Right atrium auricular region (tissue), 2 donors: ENCODE data around the gene SLIT1. TPM values are rescaled to one million over a fixed set of nuclear protein-coding genes. Genes with fewer than 3 reads are reported as not detected.

Experiments used
- DNase-seq: peaks from one replicate; pipeline ENCODE4 v3.0.0-alpha.2; 2019; ENCODE audit warnings: low spot score
- H3K27ac ChIP-seq, 2 donors: fragments of 200-600 bp; sonication (generic); 1 replicate in 1 of 2; 2 replicates in 1 of 2; pipeline ENCODE4 v1.5.1; 2016 to 2019
- H3K27me3 ChIP-seq, 2 donors: fragments of 200-600 bp; sonication (generic); one replicate each; pipeline versions ENCODE4 v1.5.1 to v1.6.0; 2017 to 2019
- H3K36me3 ChIP-seq: fragments of 200-600 bp; sonication (generic); one replicate; pipeline ENCODE4 v1.5.1; 2016
- H3K4me1 ChIP-seq, 2 donors: fragments of 200-600 bp; sonication (generic); one replicate each; pipeline versions ENCODE4 v1.5.1 to v1.6.0; 2017 to 2019
- H3K4me3 ChIP-seq, 2 donors: fragments of 200-600 bp; sonication (generic); 1 replicate in 1 of 2; 2 replicates in 1 of 2; pipeline ENCODE4 v1.5.1; 2017 to 2019; ENCODE audit warnings: mild to moderate bottlenecking in 1 of 2, moderate library complexity in 1 of 2
- H3K9me3 ChIP-seq, 2 donors: fragments of 200-600 bp; sonication (generic); one replicate each; pipeline ENCODE4 v1.5.1; 2019
- CTCF ChIP-seq, 2 donors: fragments of 200-600 bp; sonication (generic); IDR thresholded peaks; one replicate each; pipeline ENCODE4 v1.5.1; 2019; ENCODE audit warnings: antibody characterized with exemption in 2 of 2
- total RNA-seq, 2 donors: library from RNA; depleted of rRNA; stranded (reverse); fragments of >200 nt; gene quantifications; one replicate each; pipeline ENCODE4 v1.1.0, GENCODE V29; 2016

SLIT1 gene
- total RNA-seq, 2 donors from 2014 or later, result not detected

GRCh38 chr10:97101166-97101940 lies 84.4 kb downstream of the SLIT1 start:
- Histone ChIP-seq H3K4me1 (peaks cover 0 to 18% of the 10 kb centered on the region in 2 donors), H3K4me3 (no peak overlapping the region)
- TF ChIP-seq CTCF (IDR thresholded peaks at IDR 0.05), result no peak

GRCh38 chr10:97100657-97101056 lies 85.1 kb downstream of the SLIT1 start:
- Histone ChIP-seq H3K36me3 (no peaks in the 10 kb centered on the region), H3K9me3 (no peaks in the 10 kb centered on the region), H3K27me3 (no peaks in the 10 kb centered on the region), H3K27ac (no peak overlapping the region), H3K4me3 (no peak overlapping the region), H3K4me1 (peaks cover 0 to 24% of the 10 kb centered on the region in 2 donors)
- DNase-seq, result no peak
- TF ChIP-seq CTCF (IDR thresholded peaks at IDR 0.05), result no peak

More at GRCh38 chr10:97101166-97101940, 84.4 kb downstream of the SLIT1 start:
- DNase-seq, result no peak
- H3K27ac ChIP-seq, result no peak overlapping the region
- no peaks in the 10 kb centered on the region for H3K27me3 ChIP-seq
- H3K36me3 ChIP-seq, result no peaks in the 10 kb centered on the region
- H3K9me3 ChIP-seq, result no peaks in the 10 kb centered on the region

- Histone ChIP-seq H3K9me3 (no peaks in the 10 kb centered on the region), H3K27ac (no peak overlapping the region), H3K4me3 (no peak overlapping the region), H3K36me3 (no peaks in the 10 kb centered on the region), H3K4me1 (peaks cover 0 to 31% of the 10 kb centered on the region in 2 donors), H3K27me3 (no peaks in the 10 kb centered on the region)
- DNase-seq, result no peak
- TF ChIP-seq CTCF (IDR thresholded peaks at IDR 0.05), result no peak
These were observed 85.9 kb downstream of the SLIT1 start for GRCh38 chr10:97099868-97100267.

DNA sequence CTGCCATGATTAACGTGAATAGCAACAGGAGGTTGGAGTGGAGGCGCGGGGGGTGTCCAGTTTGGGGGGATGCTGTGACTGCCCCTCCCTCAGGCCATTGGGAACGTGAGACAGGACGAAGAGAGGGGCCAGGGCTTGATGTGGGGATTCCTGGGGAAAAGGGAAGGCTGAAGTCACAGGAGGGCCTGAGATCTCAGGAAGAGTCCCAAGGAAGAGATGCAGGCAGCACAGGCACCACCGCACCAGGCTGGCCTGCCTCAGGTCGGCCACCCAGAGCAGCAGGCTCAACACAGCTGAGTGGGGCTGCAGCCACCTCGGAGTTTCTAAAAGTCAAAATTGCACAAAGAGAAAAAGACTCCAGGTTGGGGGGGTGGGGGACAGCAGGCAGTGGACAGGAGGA lies 86.7 kb downstream of the SLIT1 start:
- TF ChIP-seq CTCF (IDR thresholded peaks at IDR 0.05), result no peak
- H3K4me3 ChIP-seq, result no peak overlapping the region
- no peak overlapping the region for H3K27ac ChIP-seq
- no peaks in the 10 kb centered on the region for H3K27me3 ChIP-seq
- H3K36me3 ChIP-seq, result no peaks in the 10 kb centered on the region
- no peak for DNase-seq
- peaks cover 0 to 31% of the 10 kb centered on the region in 2 donors for H3K4me1 ChIP-seq
- no peaks in the 10 kb centered on the region for H3K9me3 ChIP-seq

GRCh38 chr10:97097084-97097433 lies 88.7 kb downstream of the SLIT1 start:
- H3K9me3 ChIP-seq, result no peaks in the 10 kb centered on the region
- H3K27ac ChIP-seq, result no peak overlapping the region
- H3K36me3 ChIP-seq, result no peaks in the 10 kb centered on the region
- no peak overlapping the region for H3K4me3 ChIP-seq
- no peak for TF ChIP-seq CTCF (IDR thresholded peaks at IDR 0.05)
- no peak for DNase-seq
- H3K27me3 ChIP-seq, result no peaks in the 10 kb centered on the region
- H3K4me1 ChIP-seq, result peaks cover 0 to 23% of the 10 kb centered on the region in 2 donors
